ENCODE results near the gene NTN3.

- TF ChIP-seq CTCF (IDR thresholded peaks at IDR 0.05; ENCODE audit: poor library complexity) (no peak), EZH2 (IDR thresholded peaks at IDR 0.05; ENCODE audit: borderline replicate concordance) (no peak), EZH2phosphoT487 (IDR thresholded peaks at IDR 0.05; ENCODE audit: low read depth, severe bottlenecking, unreplicated experiment) (no peak)
Observed at GRCh38 chr16:2483939-2484897, 13.1 kb downstream of the NTN3 start.

Data from hepatocyte (in vitro differentiated cells).